Measurements from ENCODE around the gene DUSP21.

GRCh38 chrX:44802613-44803012 is 41.2 kb upstream of the DUSP21 start:
- TF ChIP-seq CTCF (IDR thresholded peaks at IDR 0.05; ENCODE audit: low read length) (no peak), EZH2 (IDR thresholded peaks at IDR 0.05; ENCODE audit: borderline replicate concordance, low read length) (no peak)

All from OCI-LY1 (cell line).